Sigmoid colon (tissue), 4 donors: ENCODE measurements around the gene DSE.

Source experiments
- EP300 ChIP-seq, 4 donors: sonication (generic); formaldehyde crosslinking; IDR thresholded peaks; one replicate each; pipeline ENCODE4 v1.6.1; 2017; ENCODE audit warnings: antibody characterized with exemption in 4 of 4
- POLR2A ChIP-seq, 2 donors: fragments of 450-650 bp; IDR thresholded peaks; one replicate each; pipeline ENCODE4 v1.6.1; 2016; ENCODE audit warnings: antibody characterized with exemption in 2 of 2, mild to moderate bottlenecking in 2 of 2, moderate library complexity in 2 of 2
- POLR2AphosphoS5 ChIP-seq, 4 donors: sonication (generic); formaldehyde crosslinking; IDR thresholded peaks; one replicate each; pipeline ENCODE4 v1.6.1; 2017; ENCODE audit warnings: antibody characterized with exemption in 4 of 4
- TF ChIP-seq, protein P1 (sequence below), 4 experiments: fragments of 450-650 bp in 3 of 4; fragments of 200-600 bp in 1 of 4; IDR thresholded peaks; one replicate each; pipeline ENCODE4 v1.5.1; 2016 to 2019; ENCODE audit warnings: antibody characterized with exemption in 4 of 4, mild to moderate bottlenecking in 3 of 4, moderate library complexity in 2 of 4

DNA sequence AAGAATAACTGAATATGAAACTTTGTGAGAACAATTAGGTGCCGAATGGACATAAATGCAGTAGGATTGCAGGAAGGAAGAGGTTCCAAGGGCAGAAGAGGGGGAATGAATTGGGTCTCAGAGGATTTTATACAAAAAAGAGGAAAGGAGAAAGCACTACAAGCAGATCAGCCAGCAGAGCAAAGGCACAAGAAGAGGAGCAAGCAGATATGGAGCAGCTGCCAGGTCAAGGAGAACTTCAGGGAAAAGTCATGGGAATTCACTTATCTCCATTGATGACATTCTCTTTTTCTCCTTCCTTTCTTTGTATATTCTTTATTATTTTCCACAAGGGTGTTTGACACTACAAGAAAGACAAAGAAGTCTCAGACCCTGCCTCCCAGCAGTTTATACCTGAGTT, 9.6 kb downstream of the DSE start:
- TF ChIP-seq, protein P1, sequence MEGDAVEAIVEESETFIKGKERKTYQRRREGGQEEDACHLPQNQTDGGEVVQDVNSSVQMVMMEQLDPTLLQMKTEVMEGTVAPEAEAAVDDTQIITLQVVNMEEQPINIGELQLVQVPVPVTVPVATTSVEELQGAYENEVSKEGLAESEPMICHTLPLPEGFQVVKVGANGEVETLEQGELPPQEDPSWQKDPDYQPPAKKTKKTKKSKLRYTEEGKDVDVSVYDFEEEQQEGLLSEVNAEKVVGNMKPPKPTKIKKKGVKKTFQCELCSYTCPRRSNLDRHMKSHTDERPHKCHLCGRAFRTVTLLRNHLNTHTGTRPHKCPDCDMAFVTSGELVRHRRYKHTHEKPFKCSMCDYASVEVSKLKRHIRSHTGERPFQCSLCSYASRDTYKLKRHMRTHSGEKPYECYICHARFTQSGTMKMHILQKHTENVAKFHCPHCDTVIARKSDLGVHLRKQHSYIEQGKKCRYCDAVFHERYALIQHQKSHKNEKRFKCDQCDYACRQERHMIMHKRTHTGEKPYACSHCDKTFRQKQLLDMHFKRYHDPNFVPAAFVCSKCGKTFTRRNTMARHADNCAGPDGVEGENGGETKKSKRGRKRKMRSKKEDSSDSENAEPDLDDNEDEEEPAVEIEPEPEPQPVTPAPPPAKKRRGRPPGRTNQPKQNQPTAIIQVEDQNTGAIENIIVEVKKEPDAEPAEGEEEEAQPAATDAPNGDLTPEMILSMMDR (IDR thresholded peaks at IDR 0.05) = no peak
- TF ChIP-seq POLR2A (IDR thresholded peaks at IDR 0.05) = no peak
- no peak for TF ChIP-seq EP300 (IDR thresholded peaks at IDR 0.05)
- TF ChIP-seq POLR2AphosphoS5 (IDR thresholded peaks at IDR 0.05) = no peak
